SKM-1 treated with dmso at 0.1 percent for 144 hours (cell line): ENCODE measurements around the gene IDUA.
"Not testable (repeated sequence)": the region's sequence is repeated elsewhere in the genome, so short reads cannot be mapped to it uniquely, and the experiment has no call there.

Experiments used
- DNase-seq: peaks from one replicate; lab custom pipeline; 2025; ENCODE audit not compliant: unreplicated experiment; lab: John Stamatoyannopoulos, UW

IDUA gene

DNA sequence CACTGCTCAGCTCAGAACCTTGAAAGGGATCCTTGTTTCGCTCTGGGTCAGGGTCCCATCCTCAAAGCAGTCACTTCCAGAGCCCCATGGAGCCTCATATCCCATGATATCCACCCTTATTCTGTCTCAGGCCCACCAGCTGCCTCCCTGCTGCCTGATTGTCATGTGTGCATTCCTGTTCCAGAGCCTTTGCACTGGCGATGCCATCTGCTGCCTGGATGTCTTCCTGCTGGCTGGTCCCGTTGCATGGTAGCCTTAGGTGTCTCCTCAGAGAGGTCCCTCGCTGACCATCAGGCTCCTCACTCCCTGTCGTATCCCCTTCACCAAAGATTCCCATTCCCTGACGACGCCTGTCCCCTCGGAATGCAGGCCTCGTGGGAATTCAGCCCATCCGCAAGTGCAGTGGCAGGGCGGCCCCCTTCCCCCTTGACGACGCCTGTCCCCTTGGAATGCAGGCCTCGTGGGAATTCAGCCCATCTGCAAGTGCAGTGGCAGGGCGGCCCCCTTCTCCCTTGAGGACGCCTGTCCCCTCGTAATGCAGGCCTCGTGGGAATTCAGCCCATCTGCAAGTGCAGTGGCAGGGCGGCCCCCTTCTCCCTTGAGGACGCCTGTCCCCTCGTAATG lies 12.5 kb downstream of the IDUA start:
- DNase-seq = not testable (repeated sequence)

DNA sequence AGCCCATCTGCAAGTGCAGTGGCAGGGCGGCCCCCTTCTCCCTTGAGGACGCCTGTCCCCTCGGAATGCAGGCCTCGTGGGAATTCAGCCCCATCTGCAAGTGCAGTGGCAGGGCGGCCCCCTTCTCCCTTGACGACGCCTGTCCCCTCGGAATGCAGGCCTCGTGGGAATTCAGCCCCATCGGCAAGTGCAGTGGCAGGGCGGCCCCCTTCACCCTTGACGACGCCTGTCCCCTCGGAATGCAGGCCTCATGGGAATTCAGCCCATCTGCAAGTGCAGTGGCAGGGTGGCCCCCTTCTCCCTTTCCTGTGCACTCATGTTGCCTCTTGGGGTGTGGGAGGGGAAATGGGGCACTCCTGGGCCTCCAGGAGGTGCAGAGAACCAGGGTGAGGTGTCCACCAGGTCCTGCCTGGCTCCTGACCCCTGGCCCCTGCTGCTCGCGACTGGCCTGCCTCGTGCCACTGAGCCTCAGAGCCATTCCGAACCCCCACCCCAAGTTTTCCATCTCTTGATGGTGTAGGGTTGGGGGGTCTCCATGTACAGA lies 13.1 kb downstream of the IDUA start:
- DNase-seq = no peak

DNA sequence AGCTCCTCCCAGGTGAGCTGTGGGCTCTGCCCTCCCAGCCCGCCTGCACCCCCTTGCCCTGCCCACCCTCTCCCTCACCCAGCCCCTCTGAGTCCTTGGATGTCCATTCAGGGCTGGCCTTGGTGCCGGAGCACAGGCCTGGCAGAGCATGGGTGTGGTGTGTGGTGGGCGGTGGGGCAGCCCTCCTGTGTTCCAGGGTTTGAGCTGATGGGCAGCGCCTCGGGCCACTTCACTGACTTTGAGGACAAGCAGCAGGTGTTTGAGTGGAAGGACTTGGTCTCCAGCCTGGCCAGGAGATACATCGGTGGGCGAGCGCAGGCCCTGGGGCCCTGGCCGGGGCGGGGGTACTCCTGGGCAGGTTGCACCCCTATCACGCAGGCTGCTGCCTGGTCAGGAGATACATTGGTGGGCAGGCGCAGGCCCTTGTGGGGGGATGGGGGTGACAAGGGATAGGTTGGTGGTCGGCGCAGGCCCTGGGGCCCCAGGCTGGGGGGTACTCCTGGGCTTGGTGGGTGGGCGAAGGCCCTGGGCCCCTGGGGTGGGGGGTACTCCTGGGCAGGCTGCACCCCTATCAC lies 13.9 kb downstream of the IDUA start:
- DNase-seq = no peak

DNA sequence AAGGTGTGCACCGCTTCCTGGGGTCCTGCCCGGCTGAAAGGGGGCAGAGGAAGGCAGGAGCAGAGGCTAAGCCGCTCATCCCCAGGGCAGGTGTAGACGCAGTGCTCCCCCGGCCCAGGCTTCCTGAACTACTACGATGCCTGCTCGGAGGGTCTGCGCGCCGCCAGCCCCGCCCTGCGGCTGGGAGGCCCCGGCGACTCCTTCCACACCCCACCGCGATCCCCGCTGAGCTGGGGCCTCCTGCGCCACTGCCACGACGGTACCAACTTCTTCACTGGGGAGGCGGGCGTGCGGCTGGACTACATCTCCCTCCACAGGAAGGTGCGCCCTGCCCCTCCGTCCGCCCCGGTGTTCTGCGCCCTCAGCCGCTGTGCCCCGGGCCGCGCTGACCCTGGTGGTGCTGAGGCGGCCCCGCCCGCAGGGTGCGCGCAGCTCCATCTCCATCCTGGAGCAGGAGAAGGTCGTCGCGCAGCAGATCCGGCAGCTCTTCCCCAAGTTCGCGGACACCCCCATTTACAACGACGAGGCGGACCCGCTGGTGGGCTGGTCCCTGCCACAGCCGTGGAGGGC lies 14.8 kb downstream of the IDUA start:
- DNase-seq = no peak

DNA sequence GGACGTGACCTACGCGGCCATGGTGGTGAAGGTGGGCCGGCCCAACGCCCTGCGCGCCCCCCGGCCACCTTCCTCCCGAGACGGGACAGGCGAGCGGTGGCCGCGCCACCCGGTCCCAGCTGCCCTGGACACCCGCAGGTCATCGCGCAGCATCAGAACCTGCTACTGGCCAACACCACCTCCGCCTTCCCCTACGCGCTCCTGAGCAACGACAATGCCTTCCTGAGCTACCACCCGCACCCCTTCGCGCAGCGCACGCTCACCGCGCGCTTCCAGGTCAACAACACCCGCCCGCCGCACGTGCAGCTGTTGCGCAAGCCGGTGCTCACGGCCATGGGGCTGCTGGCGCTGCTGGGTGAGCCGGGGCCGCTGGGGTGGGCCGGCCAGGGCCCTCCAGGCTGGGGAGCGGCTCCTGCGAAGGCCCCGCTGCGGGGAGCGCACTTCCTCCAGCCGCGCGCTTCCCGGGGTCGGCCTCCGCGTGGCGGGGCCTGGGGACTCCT lies 15.3 kb downstream of the IDUA start:
- no peak for DNase-seq

DNA sequence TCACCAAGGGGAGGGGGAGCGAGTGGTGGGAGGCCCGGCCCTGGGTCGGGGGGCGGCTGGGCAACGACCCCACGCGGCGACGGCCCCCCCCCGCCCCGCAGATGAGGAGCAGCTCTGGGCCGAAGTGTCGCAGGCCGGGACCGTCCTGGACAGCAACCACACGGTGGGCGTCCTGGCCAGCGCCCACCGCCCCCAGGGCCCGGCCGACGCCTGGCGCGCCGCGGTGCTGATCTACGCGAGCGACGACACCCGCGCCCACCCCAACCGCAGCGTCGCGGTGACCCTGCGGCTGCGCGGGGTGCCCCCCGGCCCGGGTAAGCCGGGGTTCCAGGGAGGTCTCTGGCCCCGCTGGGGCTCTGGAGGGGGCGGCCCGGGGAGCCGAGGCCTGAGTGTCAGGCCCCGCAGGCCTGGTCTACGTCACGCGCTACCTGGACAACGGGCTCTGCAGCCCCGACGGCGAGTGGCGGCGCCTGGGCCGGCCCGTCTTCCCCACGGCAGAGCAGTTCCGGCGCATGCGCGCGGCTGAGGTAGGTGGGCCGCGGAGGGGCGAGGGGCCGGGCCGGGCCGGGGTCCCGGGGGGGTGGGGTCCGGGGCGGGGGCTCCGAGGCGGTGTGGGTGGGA lies 15.9 kb downstream of the IDUA start:
- DNase-seq = no peak

DNA sequence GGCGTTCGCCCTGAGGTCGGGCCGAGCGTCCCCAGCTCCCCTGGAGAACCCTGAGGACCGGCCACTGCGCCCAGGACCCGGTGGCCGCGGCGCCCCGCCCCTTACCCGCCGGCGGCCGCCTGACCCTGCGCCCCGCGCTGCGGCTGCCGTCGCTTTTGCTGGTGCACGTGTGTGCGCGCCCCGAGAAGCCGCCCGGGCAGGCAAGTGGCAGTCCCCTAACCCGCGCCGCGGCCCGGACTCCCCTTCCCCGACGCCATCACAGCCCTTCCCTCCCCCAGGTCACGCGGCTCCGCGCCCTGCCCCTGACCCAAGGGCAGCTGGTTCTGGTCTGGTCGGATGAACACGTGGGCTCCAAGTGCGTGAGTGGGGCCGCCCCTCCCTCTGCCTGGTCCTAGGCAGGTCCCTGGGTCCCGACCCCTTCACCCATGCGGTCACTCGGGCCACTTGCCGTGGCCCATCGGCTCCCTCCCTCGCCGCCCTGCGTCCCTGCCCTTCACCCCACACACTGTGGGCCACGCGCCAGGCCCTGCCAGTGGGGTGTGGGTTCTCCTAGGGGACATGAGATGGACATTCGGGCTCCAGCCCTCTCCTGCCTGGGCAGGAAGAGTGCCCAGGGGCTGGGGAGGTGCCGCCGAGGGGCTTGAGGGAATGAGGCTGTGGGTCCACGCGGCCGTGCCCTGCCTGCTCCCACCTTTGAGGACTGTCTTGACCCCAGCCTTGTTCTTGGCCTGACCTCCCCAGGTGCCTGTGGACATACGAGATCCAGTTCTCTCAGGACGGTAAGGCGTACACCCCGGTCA lies 16.6 kb downstream of the IDUA start:
- DNase-seq = no peak

DNA sequence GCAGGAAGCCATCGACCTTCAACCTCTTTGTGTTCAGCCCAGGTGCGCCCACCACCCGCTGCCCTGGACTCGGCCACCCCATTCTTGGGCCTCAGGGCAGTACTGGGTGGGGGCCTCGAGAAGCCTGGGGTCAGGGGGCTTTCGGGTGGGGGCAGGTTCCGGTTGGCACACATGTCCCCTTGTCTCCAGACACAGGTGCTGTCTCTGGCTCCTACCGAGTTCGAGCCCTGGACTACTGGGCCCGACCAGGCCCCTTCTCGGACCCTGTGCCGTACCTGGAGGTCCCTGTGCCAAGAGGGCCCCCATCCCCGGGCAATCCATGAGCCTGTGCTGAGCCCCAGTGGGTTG lies 17.2 kb downstream of the IDUA start:
- no peak for DNase-seq

DNA sequence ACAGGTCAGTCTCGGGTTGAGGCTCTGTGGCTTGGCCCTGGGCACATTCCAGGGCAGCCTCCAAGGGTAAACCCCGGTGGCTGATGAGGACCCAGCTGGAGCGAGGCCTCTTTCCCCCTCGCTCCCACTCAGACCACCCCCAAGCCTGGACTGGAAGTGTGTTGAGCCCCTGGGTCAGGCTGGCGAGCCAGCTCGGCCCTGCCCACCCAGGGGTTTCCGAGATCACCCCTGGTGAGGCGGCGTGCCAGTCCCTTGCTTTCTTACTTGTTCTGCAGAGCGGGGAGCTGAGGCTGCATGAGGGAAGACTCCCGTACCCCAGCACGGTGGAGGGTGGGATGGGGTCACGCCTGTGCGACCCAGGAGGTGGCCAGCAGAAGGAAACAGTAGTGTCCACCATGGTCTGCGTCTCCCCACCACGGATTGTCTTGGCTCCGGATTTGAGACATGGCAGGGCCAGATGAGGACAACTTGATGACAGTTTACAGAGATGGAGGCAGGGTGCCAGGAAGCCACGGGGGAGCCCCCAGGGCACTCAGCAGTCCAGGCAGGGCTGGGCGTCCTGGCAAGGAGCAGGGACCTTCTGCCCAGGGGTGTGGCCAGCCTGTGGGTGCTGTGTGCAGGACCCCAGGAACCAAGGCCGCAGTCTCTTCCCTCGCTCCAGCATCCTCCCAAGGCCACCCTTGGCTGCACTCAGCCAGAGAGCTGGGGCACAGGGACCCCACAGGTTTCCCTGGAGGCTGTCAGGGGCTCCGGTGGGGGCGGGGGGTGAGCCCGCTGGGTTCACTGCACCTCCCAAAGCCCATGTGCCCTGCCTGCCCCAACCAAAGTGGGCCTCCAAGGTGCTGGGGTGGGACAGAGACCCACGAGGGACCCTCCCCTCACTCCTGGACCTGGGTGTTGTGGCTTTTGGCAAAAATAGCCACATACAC lies 18.0 kb downstream of the IDUA start:
- DNase-seq = no peak

DNA sequence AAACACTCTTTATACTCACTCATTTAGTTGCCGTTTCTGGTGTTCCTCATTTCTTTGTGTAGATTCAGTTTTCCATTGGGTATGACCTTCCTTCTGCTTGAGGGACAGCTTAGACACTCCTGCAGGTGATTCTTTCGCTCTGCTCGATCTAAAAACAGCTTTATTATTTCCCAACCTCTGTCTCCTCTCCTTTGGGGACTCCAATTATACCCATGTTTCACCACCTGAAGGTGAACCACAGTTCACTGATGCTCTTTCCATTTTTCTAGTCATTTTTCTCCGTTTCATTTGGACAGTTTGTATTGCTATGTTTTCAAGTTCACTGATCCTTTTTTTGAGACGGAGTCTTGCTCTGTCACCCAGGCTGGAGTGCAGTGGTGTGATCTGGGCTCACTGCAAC lies 20.0 kb downstream of the IDUA start:
- peak; percentile 23 for DNase-seq

DNA sequence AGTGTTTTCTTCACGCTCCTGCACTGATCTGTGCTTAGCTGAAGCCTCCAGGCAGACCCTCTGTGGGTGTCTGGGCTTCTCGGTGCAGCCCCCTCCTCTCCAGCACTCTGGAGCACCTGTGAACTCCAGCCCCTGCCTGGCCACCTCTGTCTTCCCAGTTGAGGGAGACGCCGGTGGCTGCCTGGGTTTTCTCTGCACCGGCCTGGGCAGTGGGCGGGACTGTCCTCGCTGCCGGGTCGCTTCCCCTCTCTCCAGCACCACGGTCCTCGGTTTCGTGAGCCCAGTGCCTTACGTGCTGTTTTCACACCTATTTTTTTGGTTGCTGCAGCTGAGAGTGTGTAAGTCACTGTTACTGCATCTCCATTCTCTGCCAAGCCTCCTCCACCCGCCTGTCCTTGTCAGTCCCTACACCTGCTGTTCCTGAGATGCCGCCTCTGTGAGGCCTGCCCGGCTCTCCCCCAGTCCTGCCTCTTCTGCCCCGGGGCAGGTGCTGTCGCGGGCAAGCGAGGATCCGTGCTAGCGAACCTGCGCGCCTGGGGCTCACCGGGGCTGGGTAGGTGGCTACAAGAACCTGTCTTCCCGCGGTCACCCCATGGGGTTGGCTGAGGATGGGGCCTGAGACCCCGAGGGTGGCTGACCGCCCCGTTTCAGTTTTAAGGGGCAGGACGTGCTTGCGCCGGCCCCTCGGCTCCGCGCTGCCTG lies 22.1 kb downstream of the IDUA start:
- DNase-seq = no peak

DNA sequence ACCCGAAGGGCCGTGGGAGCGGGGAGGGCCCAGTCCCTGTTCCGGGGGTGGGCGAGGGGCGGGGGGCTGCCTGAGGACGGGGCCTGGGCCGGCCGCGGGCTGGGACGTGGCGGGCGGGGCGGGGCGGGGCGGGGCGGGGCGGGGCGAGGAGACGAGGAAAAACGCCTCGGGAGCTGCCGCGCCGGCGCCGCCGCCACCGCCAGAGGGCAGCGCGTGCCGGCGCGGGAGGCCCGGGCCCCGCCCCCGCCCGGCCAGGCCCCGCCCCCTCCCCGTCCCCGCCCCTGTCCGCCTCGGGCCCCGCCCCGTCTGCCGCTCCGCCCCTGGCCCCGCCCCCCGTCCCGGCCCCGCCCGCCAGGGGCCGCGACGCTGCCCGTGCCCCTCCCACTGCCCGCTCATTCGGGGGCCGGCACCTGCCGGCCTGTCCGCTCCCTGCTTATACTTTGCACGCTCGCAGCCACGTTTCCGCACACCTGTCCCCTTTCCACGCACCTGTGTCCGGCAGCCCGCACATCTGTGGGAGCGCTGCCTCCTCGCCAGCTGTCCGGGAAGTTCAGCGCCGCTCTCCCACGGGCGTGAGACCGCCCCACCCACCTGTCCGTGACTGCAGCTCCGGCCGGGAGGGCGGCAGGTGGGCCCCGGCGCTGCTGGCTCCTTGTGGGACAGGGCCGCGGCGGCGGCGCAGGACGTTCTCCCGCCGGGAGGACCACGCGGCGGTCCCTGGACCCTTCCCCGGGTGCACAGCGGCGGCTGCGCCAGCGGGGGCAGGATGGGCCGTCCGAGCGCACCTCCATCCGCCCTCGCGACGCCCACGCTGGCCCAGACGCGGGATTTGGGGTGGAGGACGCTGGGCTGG lies 22.9 kb downstream of the IDUA start:
- DNase-seq = peak; percentile 55

DNA sequence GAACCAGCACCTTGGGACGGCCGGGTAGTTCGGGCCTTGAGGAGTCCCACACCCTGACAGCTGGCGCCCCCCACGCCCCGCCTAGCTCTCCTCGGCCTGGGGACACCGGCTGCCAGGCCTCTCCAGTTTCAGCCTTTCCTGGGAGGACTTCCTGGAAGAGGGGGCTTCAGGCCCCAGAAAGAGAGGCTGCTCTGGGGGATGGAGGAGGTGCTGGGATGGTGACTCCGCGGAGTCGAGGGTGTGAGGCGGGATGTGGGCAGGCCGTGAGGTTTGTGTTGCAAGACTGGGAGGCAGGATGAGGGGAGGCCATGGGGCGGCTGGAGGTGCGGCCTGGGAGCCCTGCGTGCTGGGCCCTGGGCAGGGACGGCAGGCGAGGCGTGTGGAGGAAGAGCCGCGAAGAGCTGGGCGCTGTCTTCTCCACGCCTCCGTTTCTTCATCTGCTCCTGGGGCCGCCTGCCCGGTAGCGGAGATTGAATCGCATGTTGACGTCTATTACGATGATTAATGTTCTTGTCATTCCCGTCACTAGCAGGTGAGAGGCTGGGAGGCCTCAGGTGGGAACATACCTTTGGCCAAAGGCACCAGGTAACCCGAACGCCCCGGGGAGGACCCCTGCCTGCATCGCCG lies 23.7 kb downstream of the IDUA start:
- DNase-seq = peak; percentile 97

DNA sequence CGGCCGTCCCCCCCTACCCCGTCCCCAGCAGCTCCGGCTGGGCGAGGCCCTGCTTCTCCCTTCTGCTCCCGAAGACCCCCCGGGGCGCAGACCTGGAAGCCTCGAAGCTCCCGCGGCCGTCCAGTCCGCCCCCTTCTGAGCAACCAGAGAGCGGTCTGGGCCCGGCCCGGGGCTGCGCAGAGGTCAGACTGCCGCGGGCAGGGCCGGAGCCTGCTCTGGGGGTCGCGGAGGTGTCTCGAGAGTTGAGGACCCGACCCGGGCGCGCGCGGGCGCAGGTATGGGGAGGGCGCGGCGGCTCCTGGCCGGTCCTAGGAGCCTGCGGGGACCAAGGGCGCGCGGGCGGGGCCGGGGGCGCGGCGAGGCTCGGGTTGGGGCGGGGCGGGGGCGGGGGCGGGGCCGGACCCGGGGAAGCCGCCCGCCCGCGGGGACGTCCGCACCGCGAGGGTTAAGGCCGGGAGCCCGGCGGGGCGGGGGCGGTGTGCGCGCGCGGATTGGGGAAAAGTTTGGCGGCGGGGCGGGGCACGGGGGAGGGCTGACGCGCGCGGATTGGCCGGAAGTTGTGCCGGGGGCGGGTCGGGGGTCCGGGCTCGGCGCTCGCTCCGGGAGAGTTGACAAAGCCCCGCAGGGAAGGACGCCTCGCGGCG lies 24.3 kb downstream of the IDUA start, which contains the start of gene FGFRL1:
Gene FGFRL1 (plus strand): TSS at position 605 of the 644 bp plus-strand sequence. CDS start 860 bp downstream, outside the sequence.
- peak; percentile 89 for DNase-seq

DNA sequence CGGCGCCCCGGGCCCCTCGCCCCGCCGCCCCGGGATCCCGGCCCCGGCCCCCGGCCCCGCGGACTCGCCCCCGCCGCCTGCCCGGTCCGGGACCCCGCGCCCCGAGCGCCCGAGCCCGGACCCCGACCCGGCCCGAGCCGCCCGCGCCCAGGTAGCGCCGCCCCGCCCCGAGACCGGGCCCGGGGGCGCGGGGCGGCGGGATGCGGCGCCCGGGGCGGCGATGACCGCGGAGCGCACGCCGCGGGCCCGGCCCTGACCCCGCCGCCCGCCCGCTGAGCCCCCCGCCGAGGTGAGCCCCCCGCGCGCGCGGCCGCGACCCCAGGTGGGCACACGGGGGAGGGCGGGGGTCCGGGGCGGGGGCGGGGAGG lies 24.8 kb downstream of the IDUA start:
- no peak for DNase-seq

DNA sequence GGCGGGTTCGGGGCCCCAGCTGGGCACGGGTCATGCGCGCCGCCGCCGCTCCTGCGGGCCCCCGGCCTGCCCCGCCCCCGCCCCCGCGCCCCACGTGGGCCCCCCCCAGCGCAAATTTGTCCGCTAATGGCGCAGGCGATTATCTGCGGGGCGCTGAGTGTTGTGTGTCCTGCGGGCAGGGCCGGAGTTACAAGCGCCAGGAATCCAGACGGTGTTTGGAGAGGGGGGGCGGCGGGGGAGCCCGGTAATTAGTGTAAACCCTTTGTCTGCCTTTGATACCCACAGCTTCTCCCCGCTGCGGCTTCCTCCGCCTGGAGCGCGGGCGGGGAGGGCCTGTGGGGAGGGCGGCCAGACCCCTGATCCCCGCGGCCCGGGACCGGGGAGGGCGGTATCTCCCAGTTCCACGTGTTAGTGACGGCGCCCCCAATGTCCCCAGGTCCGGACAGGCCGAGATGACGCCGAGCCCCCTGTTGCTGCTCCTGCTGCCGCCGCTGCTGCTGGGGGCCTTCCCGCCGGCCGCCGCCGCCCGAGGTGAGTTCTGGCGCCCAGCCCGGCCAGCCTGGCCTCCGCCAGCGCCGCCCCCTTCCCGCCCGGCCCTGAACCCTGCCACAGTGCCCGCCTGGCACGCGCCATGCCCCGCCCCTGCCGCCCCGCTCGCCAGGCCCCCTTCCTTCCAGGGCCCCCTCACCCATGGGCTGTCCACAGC lies 25.3 kb downstream of the IDUA start:
- DNase-seq = peak; percentile 24
